GM23248 (cell line): Measurements from ENCODE around the gene UBE2H. TPM values are rescaled to one million over a fixed set of nuclear protein-coding genes. Genes with fewer than 3 reads are reported as not detected.

Experiments used
- DNase-seq: peaks from one replicate; pipeline ENCODE4 v3.0.0-alpha.2; 2015
- H2AFZ ChIP-seq: fragments of 200-600 bp; sonication (generic); 2 replicates; pipeline ENCODE4 v1.6.1; 2016; ENCODE audit warnings: antibody characterized with exemption
- H3F3A ChIP-seq: fragments of 200-600 bp; sonication (generic); 2 replicates; pipeline ENCODE4 v1.6.1; 2016; ENCODE audit warnings: mild to moderate bottlenecking, antibody characterized with exemption, mixed run types; ENCODE audit not compliant: insufficient read depth
- H3K27ac ChIP-seq: fragments of 200-600 bp; sonication (generic); 2 replicates; pipeline ENCODE4 v1.5.1; 2016; ENCODE audit warnings: mild to moderate bottlenecking
- H3K27me3 ChIP-seq: fragments of 200-600 bp; sonication (generic); replicated peaks from 2 replicates; pipeline ENCODE4 v1.6.1; 2016; ENCODE audit warnings: mild to moderate bottlenecking; ENCODE audit not compliant: insufficient read depth
- H3K36me3 ChIP-seq: fragments of 200-600 bp; sonication (generic); 2 replicates; pipeline ENCODE4 v1.6.1; 2016; ENCODE audit warnings: low read depth, mild to moderate bottlenecking
- H3K4me1 ChIP-seq: fragments of 200-600 bp; sonication (generic); 2 replicates; pipeline ENCODE4 v1.6.1; 2016; ENCODE audit warnings: mild to moderate bottlenecking; ENCODE audit not compliant: insufficient read depth
- H3K4me2 ChIP-seq: fragments of 200-600 bp; sonication (generic); one replicate; pipeline ENCODE4 v1.6.1; 2016; ENCODE audit warnings: mild to moderate bottlenecking; ENCODE audit not compliant: unreplicated experiment
- H3K4me3 ChIP-seq: fragments of 200-600 bp; sonication (generic); 2 replicates; pipeline ENCODE4 v1.5.1; 2016; ENCODE audit warnings: mild to moderate bottlenecking
- H3K79me2 ChIP-seq: fragments of 200-600 bp; sonication (generic); 2 replicates; pipeline ENCODE4 v1.6.1; 2016; ENCODE audit warnings: mild to moderate bottlenecking; ENCODE audit not compliant: insufficient read depth
- H3K9ac ChIP-seq: fragments of 200-600 bp; sonication (generic); 2 replicates; pipeline ENCODE4 v1.6.1; 2016; ENCODE audit warnings: mild to moderate bottlenecking
- H3K9me2 ChIP-seq: fragments of 200-600 bp; sonication (generic); 2 replicates; pipeline ENCODE4 v1.6.1; 2016; ENCODE audit warnings: mixed run types, mild to moderate bottlenecking, moderate library complexity; ENCODE audit not compliant: insufficient read depth
- H3K9me3 ChIP-seq: fragments of 200-600 bp; sonication (generic); one replicate; pipeline ENCODE4 v1.6.1; 2017; ENCODE audit warnings: low read depth
- H4K20me1 ChIP-seq: fragments of 200-600 bp; sonication (generic); 2 replicates; pipeline ENCODE4 v1.6.0; 2016; ENCODE audit not compliant: insufficient read depth
- EZH2 ChIP-seq: fragments of 200-600 bp; sonication (generic); IDR thresholded peaks from 2 replicates; pipeline ENCODE4 v1.6.1; 2018; ENCODE audit warnings: antibody characterized with exemption, mild to moderate bottlenecking; ENCODE audit not compliant: insufficient read depth, poor library complexity, severe bottlenecking
- EZH2phosphoT487 ChIP-seq: fragments of 200-600 bp; sonication (generic); IDR thresholded peaks from 2 replicates; pipeline ENCODE4 v1.6.1; 2018; ENCODE audit warnings: antibody characterized with exemption, moderate library complexity, mild to moderate bottlenecking, low read depth; ENCODE audit not compliant: insufficient read depth
- WGBS, 2 experiments: methylation state at CpG; one replicate each; pipeline ENCODE4 v1.1.6; 2015 to 2017; ENCODE audit warnings: low lambda C conversion rate in 2 of 2, low coverage in 1 of 2; ENCODE audit errors: missing lambda C conversion rate in 2 of 2; 5-methylcytosine and 5-hydroxymethylcytosine counted together
- in situ Hi-C: fragments of 300-500 bp; cut with MboI; formaldehyde crosslinking; loops from 2 replicates; pipeline ENCODE4 v1.15.0; 2020
- polyA plus RNA-seq: library from polyadenylated mRNA; unstranded; fragments of >200 nt; fragmentation: Nextera tagmentation; extraction: Ambion mirVana; gene quantifications from 2 replicates; pipeline ENCODE4 v1.2.1, GENCODE V29; 2016
- total RNA-seq: library from RNA; depleted of rRNA; stranded (reverse); fragments of >200 nt; shearing (Covaris generic); gene quantifications from 2 replicates; pipeline ENCODE4 v1.2.3, GENCODE V29; 2014

UBE2H gene
- total and polyA plus RNA-seq, 2 experiments from 2014 or later: 40.7 to 44.4 TPM

DNA sequence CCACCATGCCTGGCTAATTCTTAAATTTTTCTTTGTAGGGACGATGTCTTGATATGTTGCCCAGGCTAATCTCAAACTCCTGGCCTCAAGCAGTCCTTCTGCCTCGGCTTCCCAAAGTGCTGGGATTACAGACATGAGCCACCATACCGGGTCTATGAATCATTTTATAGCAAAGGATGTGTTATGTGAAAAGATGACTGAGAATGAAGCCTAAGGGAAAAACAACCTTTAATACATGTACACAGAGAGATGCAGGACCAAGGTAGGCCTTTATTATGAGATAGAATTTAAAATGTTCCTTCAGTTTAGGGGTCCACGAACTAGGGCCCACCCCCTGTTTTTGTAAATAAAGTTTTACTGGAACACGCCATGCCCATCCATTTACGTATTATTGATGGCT lies 41.0 kb downstream of the UBE2H start:
- Histone ChIP-seq H3F3A (peaks cover 23% of the 10 kb centered on the region), H3K9me2 (no peaks in the 10 kb centered on the region), H3K4me1 (peaks cover 32% of the 10 kb centered on the region), H4K20me1 (peaks cover 17% of the 10 kb centered on the region; the same call in 1 of the 2 replicates), H3K27me3 (no peaks in the 10 kb centered on the region), H3K4me3 (no peak overlapping the region), H2AFZ (no peak overlapping the region), H3K9me3 (no peaks in the 10 kb centered on the region), H3K79me2 (peaks cover 99% of the 10 kb centered on the region), H3K9ac (no peak overlapping the region), H3K4me2 (no peak overlapping the region), H3K27ac (0 out of 2 replicates have a peak overlapping the region, but pooled peaks have one; percentile 1), H3K36me3 (no peaks in the 10 kb centered on the region)
- WGBS, 2 experiments: 73% methylated on average over 6 of the region's 6 CpGs
- no peak for TF ChIP-seq EZH2phosphoT487
- no peak for TF ChIP-seq EZH2
- peak; percentile 39 for DNase-seq
- in situ Hi-C loops: no loop called here

DNA sequence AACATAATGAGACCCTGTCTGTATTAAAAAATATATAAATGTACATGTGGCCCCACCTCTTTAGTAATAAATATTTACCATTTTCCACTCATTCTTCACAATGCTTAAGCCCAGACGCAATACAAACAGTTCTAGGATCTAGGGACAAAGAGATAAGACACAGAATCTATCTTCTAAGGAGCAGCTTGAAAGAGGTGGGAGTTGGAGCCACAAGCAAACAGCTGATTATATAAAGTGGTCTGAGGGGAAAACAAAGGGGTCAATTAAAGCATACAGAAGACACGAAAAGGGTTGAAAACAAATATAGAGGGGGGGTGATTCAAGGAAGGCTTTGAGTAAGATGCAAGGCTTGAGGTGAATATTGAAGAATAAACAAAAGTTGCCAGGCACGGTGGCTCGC lies 43.1 kb downstream of the UBE2H start:
- peaks cover 99% of the 10 kb centered on the region for H3K79me2 ChIP-seq
- no peak overlapping the region for H3K4me3 ChIP-seq
- H3K27me3 ChIP-seq: no peaks in the 10 kb centered on the region
- H3K27ac ChIP-seq: no peak overlapping the region
- peaks cover 10% of the 10 kb centered on the region; the same call in 1 of the 2 replicates for H4K20me1 ChIP-seq
- H3K9ac ChIP-seq: no peak overlapping the region
- no peak overlapping the region for H2AFZ ChIP-seq
- no peaks in the 10 kb centered on the region for H3K36me3 ChIP-seq
- WGBS, 2 experiments: 96 to 100% methylated on average over 4 of the region's 4 CpGs
- in situ Hi-C loops: no loop called here
- H3K9me2 ChIP-seq: no peaks in the 10 kb centered on the region
- no peaks in the 10 kb centered on the region for H3K9me3 ChIP-seq
- H3K4me1 ChIP-seq: peaks cover 34% of the 10 kb centered on the region
- TF ChIP-seq EZH2 (no peak), EZH2phosphoT487 (no peak)
- H3K4me2 ChIP-seq: no peak overlapping the region
- DNase-seq: no peak
- H3F3A ChIP-seq: peaks cover 26% of the 10 kb centered on the region

- Histone ChIP-seq H3K27me3 (no peaks in the 10 kb centered on the region), H3K79me2 (peaks cover 99% of the 10 kb centered on the region), H3K9me2 (no peaks in the 10 kb centered on the region), H4K20me1 (peaks cover 7% of the 10 kb centered on the region; the same call in 1 of the 2 replicates), H3F3A (peaks cover 26% of the 10 kb centered on the region), H3K4me1 (peaks cover 34% of the 10 kb centered on the region), H2AFZ (no peak overlapping the region), H3K4me3 (no peak overlapping the region), H3K4me2 (peak overlapping the region; percentile 50), H3K9me3 (no peaks in the 10 kb centered on the region), H3K27ac (peak overlapping the region; percentile 29), H3K9ac (no peak overlapping the region), H3K36me3 (no peaks in the 10 kb centered on the region; the same call in 1 of the 2 replicates)
- TF ChIP-seq EZH2phosphoT487: no peak
- no peak for TF ChIP-seq EZH2
- in situ Hi-C loops: no loop called here
- 78 to 89% methylated on average over 1 of the region's 1 CpG for whole genome bisulfite sequencing, 2 experiments
- DNase-seq: peak; percentile 60
Measured at GRCh38 chr7:129908181-129908580, 44.6 kb downstream of the UBE2H start.

- peak overlapping the region; percentile 50 for H3K4me2 ChIP-seq
- H2AFZ ChIP-seq: no peak overlapping the region
- in situ Hi-C loops: no loop called here
- TF ChIP-seq EZH2phosphoT487: no peak
- TF ChIP-seq EZH2: no peak
- H3K9me3 ChIP-seq: no peaks in the 10 kb centered on the region
- peaks cover 7% of the 10 kb centered on the region; the same call in 1 of the 2 replicates for H4K20me1 ChIP-seq
- H3K27ac ChIP-seq: no peak overlapping the region
- H3K27me3 ChIP-seq: no peaks in the 10 kb centered on the region
- H3K9ac ChIP-seq: no peak overlapping the region
- DNase-seq: no peak
- H3K9me2 ChIP-seq: no peaks in the 10 kb centered on the region
- peaks cover 26% of the 10 kb centered on the region for H3F3A ChIP-seq
- H3K4me1 ChIP-seq: peaks cover 37% of the 10 kb centered on the region
- no peaks in the 10 kb centered on the region; the same call in 1 of the 2 replicates for H3K36me3 ChIP-seq
- no peak overlapping the region for H3K4me3 ChIP-seq
- 89 to 90% methylated on average over 11 of the region's 11 CpGs for WGBS, 2 experiments
- H3K79me2 ChIP-seq: peaks cover 99% of the 10 kb centered on the region
Measured at GRCh38 chr7:129907122-129907736, 45.5 kb downstream of the UBE2H start.
